ENCODE results near the gene IRF2BP2.

GRCh38 chr1:234571702-234572101 lies 38.3 kb downstream of the IRF2BP2 start:
- TF ChIP-seq, protein P1, sequence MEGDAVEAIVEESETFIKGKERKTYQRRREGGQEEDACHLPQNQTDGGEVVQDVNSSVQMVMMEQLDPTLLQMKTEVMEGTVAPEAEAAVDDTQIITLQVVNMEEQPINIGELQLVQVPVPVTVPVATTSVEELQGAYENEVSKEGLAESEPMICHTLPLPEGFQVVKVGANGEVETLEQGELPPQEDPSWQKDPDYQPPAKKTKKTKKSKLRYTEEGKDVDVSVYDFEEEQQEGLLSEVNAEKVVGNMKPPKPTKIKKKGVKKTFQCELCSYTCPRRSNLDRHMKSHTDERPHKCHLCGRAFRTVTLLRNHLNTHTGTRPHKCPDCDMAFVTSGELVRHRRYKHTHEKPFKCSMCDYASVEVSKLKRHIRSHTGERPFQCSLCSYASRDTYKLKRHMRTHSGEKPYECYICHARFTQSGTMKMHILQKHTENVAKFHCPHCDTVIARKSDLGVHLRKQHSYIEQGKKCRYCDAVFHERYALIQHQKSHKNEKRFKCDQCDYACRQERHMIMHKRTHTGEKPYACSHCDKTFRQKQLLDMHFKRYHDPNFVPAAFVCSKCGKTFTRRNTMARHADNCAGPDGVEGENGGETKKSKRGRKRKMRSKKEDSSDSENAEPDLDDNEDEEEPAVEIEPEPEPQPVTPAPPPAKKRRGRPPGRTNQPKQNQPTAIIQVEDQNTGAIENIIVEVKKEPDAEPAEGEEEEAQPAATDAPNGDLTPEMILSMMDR (IDR thresholded peaks at IDR 0.05) = no peak
- TF ChIP-seq POLR2A (IDR thresholded peaks at IDR 0.05) = no peak
